HepG2 (cell line): ENCODE measurements around the gene BDKRB1. TPM values are rescaled to one million over a fixed set of nuclear protein-coding genes. Genes with fewer than 3 reads are reported as not detected.

Source experiments
- ATAC-seq: fragments of 200-7000 bp; cut with Tn5 transposase; 3 replicates; pipeline ENCODE4 v1.9.1; 2020; ENCODE audit warnings: mild to moderate bottlenecking, moderate library complexity
- BruUV-seq: library from RNA; stranded (reverse); fragments of 400-500 nt; replicated peaks from 2 replicates; lab custom pipeline; 2021; lab: Mats Ljungman, UMichigan
- CTCF ChIA-PET: fragments of 300-600 bp; formaldehyde crosslinking; extraction: SDS; loops from one replicate; lab custom pipeline; 2021; ENCODE audit warnings: low total read pairs, inconsistent platforms, low intra/inter-chr PET ratio; lab: Yijun Ruan, JAX
- POLR2A ChIA-PET: fragments of 350-600 bp; sonication (Branson Sonifier 250); formaldehyde crosslinking; loops from one replicate; lab custom pipeline; 2020; ENCODE audit warnings: antibody characterized with exemption, inconsistent platforms; lab: Yijun Ruan, JAX
- DNase-seq: peaks from one replicate; pipeline ENCODE4 v3.0.0-alpha.2; 2015; ENCODE audit warnings: low spot score
- FAIRE-seq: peaks from 3 replicates; lab custom pipeline; 2011; peaks lifted over from hg19 to GRCh38; lab: Jason Lieb, UNC
- H2AFZ ChIP-seq: one replicate; pipeline ENCODE4 v1.6.1; 2011; ENCODE audit warnings: low read length, inconsistent platforms
- H3K27ac ChIP-seq: fragments of 300-600 bp; 3 replicates; pipeline ENCODE4 v1.8.0; 2011; ENCODE audit warnings: mixed run types, mild to moderate bottlenecking, mixed read lengths, low read length, inconsistent platforms; ENCODE audit not compliant: insufficient read depth; ENCODE audit errors: extremely low read length
- H3K27me3 ChIP-seq, 2 experiments: fragments of 200-600 bp in 1 of 2; 2 replicates in 1 of 2; 3 replicates in 1 of 2; pipeline versions ENCODE4 v1.6.0 to v1.8.0; 2011; ENCODE audit warnings: low read length in 2 of 2, mild to moderate bottlenecking in 2 of 2, moderate library complexity in 2 of 2, inconsistent platforms in 1 of 2; ENCODE audit not compliant: insufficient read depth in 2 of 2, control insufficient read depth in 1 of 2
- H3K36me3 ChIP-seq, 2 experiments: fragments of 200-600 bp in 1 of 2; replicated peaks in 1 of 2; 2 replicates in 1 of 2; 3 replicates in 1 of 2; pipeline versions ENCODE4 v1.5.1 to v1.8.0; 2011; ENCODE audit warnings: low read length in 2 of 2, inconsistent platforms in 1 of 2; ENCODE audit not compliant: insufficient read depth in 2 of 2, control insufficient read depth in 1 of 2
- H3K4me1 ChIP-seq: 2 replicates; pipeline ENCODE4 v1.5.1; 2012; ENCODE audit warnings: low read length, inconsistent platforms; ENCODE audit not compliant: insufficient read depth
- H3K4me2 ChIP-seq: 2 replicates; pipeline ENCODE4 v1.6.0; 2011; ENCODE audit warnings: low read depth, low read length, inconsistent platforms
- H3K4me3 ChIP-seq, 3 experiments: fragments of 200-600 bp in 1 of 3; sonication (generic), shearing (Covaris generic) in 1 of 3; replicated peaks in 1 of 3; 2 replicates each; pipeline ENCODE4 v1.5.1; 2011 to 2016; ENCODE audit warnings: low read length in 3 of 3, inconsistent platforms in 2 of 3, low read depth in 2 of 3, mild to moderate bottlenecking in 2 of 3, control low read depth in 1 of 3, mixed read lengths in 1 of 3; ENCODE audit not compliant: insufficient read depth in 1 of 3
- H3K79me2 ChIP-seq: one replicate; pipeline ENCODE4 v1.6.1; 2011; ENCODE audit warnings: low read length, inconsistent platforms; ENCODE audit not compliant: insufficient read depth
- H3K9ac ChIP-seq: 2 replicates; pipeline ENCODE4 v1.6.0; 2011; ENCODE audit warnings: mild to moderate bottlenecking, low read depth, low read length, inconsistent platforms; ENCODE audit not compliant: insufficient read depth
- H3K9me3 ChIP-seq: 2 replicates; pipeline ENCODE4 v1.5.1; 2012; ENCODE audit warnings: mild to moderate bottlenecking, low read length
- H4K20me1 ChIP-seq: 2 replicates; pipeline ENCODE4 v1.6.0; 2011; ENCODE audit warnings: inconsistent platforms, mild to moderate bottlenecking, low read length, moderate library complexity; ENCODE audit not compliant: insufficient read depth
- ATF7-NPFF ChIP-seq: sonication (generic); formaldehyde crosslinking; IDR thresholded peaks from 2 replicates; pipeline ENCODE4 v1.8.1; 2023; ENCODE audit warnings: mild to moderate bottlenecking, low read depth, missing genetic modification reagents, moderate library complexity
- CEBPB ChIP-seq: IDR thresholded peaks from 2 replicates; pipeline ENCODE4 v1.6.1; 2011; ENCODE audit warnings: low read depth, low read length, improper control_type of control experiment, borderline replicate concordance
- FOXA3 ChIP-seq: IDR thresholded peaks from 2 replicates; pipeline ENCODE4 v1.6.1; 2016; ENCODE audit warnings: missing genetic modification reagents, missing compliant biosample characterization
- HINFP ChIP-seq: sonication (generic); formaldehyde crosslinking; IDR thresholded peaks from 2 replicates; pipeline ENCODE4 v1.4.0; 2020; ENCODE audit warnings: low read depth, mild to moderate bottlenecking, missing genetic modification reagents
- SMC3 ChIP-seq: IDR thresholded peaks from 2 replicates; pipeline ENCODE4 v1.6.1; 2011; ENCODE audit warnings: low read length, improper control_type of control experiment
- ZNF225 ChIP-seq: sonication (generic); formaldehyde crosslinking; IDR thresholded peaks from 2 replicates; pipeline ENCODE4 v1.4.0; 2020; ENCODE audit warnings: mild to moderate bottlenecking, missing genetic modification reagents
- ZNF383 ChIP-seq: sonication (generic); formaldehyde crosslinking; IDR thresholded peaks from 2 replicates; pipeline ENCODE4 v1.4.0; 2020; ENCODE audit warnings: missing genetic modification reagents, mild to moderate bottlenecking, borderline replicate concordance
- ZNF547 ChIP-seq: sonication (generic); formaldehyde crosslinking; IDR thresholded peaks from 2 replicates; pipeline ENCODE4 v1.5.1; 2020; ENCODE audit warnings: mild to moderate bottlenecking, missing genetic modification reagents
- ZNF776 ChIP-seq: sonication (generic); formaldehyde crosslinking; IDR thresholded peaks from 2 replicates; pipeline ENCODE4 v1.4.0; 2020; ENCODE audit warnings: mild to moderate bottlenecking, missing genetic modification reagents
- ZNF841 ChIP-seq: sonication (generic); formaldehyde crosslinking; IDR thresholded peaks from 2 replicates; pipeline ENCODE4 v1.8.1; 2023; ENCODE audit warnings: missing genetic modification reagents, borderline replicate concordance
- ZSCAN21 ChIP-seq: sonication (generic); formaldehyde crosslinking; IDR thresholded peaks from 2 replicates; pipeline ENCODE4 v1.8.0; 2022; ENCODE audit warnings: mild to moderate bottlenecking, missing genetic modification reagents, moderate library complexity, borderline replicate concordance
- whole genome bisulfite sequencing: methylation state at CpG from one replicate; pipeline ENCODE4 v1.1.6; 2017; ENCODE audit warnings: low lambda C conversion rate; 5-methylcytosine and 5-hydroxymethylcytosine counted together
- in situ Hi-C: cut with HindIII; loops from 2 replicates; pipeline ENCODE4 v1.10.0; 2017; ENCODE audit warnings: low pct_unique_long_range_greater_than_20kb; ENCODE audit not compliant: extremely low pct_ligation_motif_present
- intact Hi-C: fragments of 100-400 bp; cut with micrococcal nuclease; formaldehyde crosslinking; loops from one replicate; pipeline ENCODE4 v1.10.0; 2022; ENCODE audit not compliant: unreplicated experiment
- polyA plus RNA-seq, 8 experiments: library from polyadenylated mRNA; depleted of rRNA in 3 of 8; stranded (reverse) in 7 of 8; unstranded in 1 of 8; fragments of >200 nt; fragmentation: Illumina TruSeq in 4 of 8; extraction: Trizol in 4 of 8; gene quantifications; 2 replicates each; pipeline versions ENCODE4 v1.2.1 to v1.2.3, GENCODE V29; 2011 to 2016; ENCODE audit warnings: low read depth in 4 of 8, missing spikeins in 1 of 8, mixed read lengths in 1 of 8; ENCODE audit not compliant: insufficient read depth in 1 of 8
- total RNA-seq, 5 experiments: library from RNA; depleted of rRNA; stranded (reverse); fragments of >200 nt; fragmentation: Illumina TruSeq; extraction: Trizol; gene quantifications; 2 replicates each; pipeline ENCODE4 v1.2.3, GENCODE V29; 2016; ENCODE audit warnings: low read depth in 1 of 5

Gene BDKRB1
- total and polyA plus RNA-seq, 2 of the 13 experiments (the other 11 are each of a cell fraction or from before 2014, with no cell fraction given) = 0.05 TPM; not detected in 1

- WGBS = 57% methylated on average over 6 of the region's 18 CpGs
- DNase-seq (no peak), FAIRE-seq (no peak), ATAC-seq (no peak)
- Histone ChIP-seq H2AFZ (no peak overlapping the region), H3K79me2 (no peaks in the 10 kb centered on the region), H3K27me3 (no peaks in the 10 kb centered on the region), H3K36me3 (no peaks in the 10 kb centered on the region), H3K4me3 (no peak overlapping the region), H3K27ac (no peak overlapping the region), H4K20me1 (no peaks in the 10 kb centered on the region), H3K4me2 (no peak overlapping the region), H3K4me1 (no peaks in the 10 kb centered on the region), H3K9ac (no peak overlapping the region), H3K9me3 (no peaks in the 10 kb centered on the region)
- in situ Hi-C loops = no loop called here
- BruUV-seq = no TSS peak
- ChIA-PET CTCF (no interaction called here), POLR2A (no interaction called here)
- TF ChIP-seq ZSCAN21 (CRISPR knock-in tag) (no peak), ZNF547 (CRISPR knock-in tag) (no peak), HINFP (CRISPR knock-in tag) (no peak), ZNF225 (CRISPR knock-in tag) (no peak), ZNF776 (CRISPR knock-in tag) (no peak), FOXA3 (CRISPR knock-in tag) (no peak), ZNF841 (CRISPR knock-in tag) (no peak), ZNF383 (no peak), SMC3 (no peak)
- intact Hi-C loops = no loop called here
Observed at GRCh38 chr14:96240641-96241040, 15.4 kb upstream of the BDKRB1 start.

GRCh38 chr14:96242126-96242525, 13.9 kb upstream of the BDKRB1 start:
- CTCF ChIA-PET = no interaction called here
- FAIRE-seq (no peak), ATAC-seq (no peak), DNase-seq (no peak)
- H3K79me2 ChIP-seq = no peaks in the 10 kb centered on the region
- H3K36me3 ChIP-seq = no peaks in the 10 kb centered on the region
- H3K4me1 ChIP-seq = no peaks in the 10 kb centered on the region
- H3K4me2 ChIP-seq = no peak overlapping the region
- no peak overlapping the region for H3K4me3 ChIP-seq
- H3K9ac ChIP-seq = no peak overlapping the region
- H2AFZ ChIP-seq = no peak overlapping the region
- in situ Hi-C loops = no loop called here
- no peaks in the 10 kb centered on the region for H3K27me3 ChIP-seq
- WGBS = 68% methylated on average over 10 of the region's 10 CpGs
- H3K9me3 ChIP-seq = no peaks in the 10 kb centered on the region
- POLR2A ChIA-PET = no interaction called here
- H3K27ac ChIP-seq = no peak overlapping the region
- intact Hi-C loops = no loop called here
- no peaks in the 10 kb centered on the region for H4K20me1 ChIP-seq
- no peak for TF ChIP-seq ATF7-NPFF (CRISPR knock-in tag)
- TF ChIP-seq CEBPB = 0 out of 2 replicates have a peak, but pooled peaks have one; percentile 60
- BruUV-seq = no TSS peak
